G401.6 (cell line): ENCODE data around the gene LSM12.
"Not testable (repeated sequence)": the region's sequence is repeated elsewhere in the genome, so short reads cannot be mapped to it uniquely, and the experiment has no call there.

Source experiments
- FAIRE-seq: peaks from 2 replicates; lab custom pipeline; 2012; peaks lifted over from hg19 to GRCh38; lab: Jason Lieb, UNC

LSM12 gene

DNA sequence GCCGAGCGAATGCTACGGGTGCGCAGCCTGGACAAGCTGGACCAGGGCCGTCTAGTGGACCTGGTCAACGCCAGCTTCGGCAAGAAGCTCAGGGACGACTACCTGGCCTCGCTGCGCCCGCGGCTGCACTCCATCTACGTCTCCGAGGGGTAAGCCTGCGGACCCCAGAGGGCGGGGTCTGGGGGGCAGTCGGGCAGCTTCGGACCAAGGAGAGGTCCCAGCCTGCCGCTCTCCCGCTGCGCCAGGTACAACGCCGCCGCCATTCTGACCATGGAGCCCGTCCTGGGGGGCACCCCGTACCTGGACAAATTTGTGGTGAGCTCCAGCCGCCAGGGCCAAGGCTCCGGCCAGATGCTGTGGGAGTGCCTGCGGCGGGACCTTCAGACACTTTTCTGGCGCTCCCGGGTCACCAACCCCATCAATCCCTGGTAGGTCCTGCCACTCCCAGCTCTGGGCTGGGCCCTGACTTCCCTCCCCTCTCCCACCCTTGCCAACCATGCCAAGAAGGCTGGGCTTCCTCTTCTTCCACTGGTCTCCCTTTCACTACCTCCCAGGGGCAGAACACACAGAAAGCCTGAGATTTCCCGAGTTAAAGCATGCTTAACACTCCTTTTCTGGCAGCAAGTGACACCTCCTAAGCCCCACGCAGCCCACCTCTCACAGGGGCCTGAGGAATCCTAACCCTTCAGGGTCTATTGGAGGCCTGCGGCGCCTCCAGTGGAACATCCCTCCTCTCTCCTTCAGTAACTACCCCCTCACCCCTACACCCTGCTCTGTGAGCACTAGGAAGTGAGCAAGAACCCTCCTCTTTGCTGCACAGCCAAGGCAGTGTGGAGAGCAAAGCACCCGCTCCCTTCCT, 58.9 kb downstream of the LSM12 start:
- no peak for FAIRE-seq

DNA sequence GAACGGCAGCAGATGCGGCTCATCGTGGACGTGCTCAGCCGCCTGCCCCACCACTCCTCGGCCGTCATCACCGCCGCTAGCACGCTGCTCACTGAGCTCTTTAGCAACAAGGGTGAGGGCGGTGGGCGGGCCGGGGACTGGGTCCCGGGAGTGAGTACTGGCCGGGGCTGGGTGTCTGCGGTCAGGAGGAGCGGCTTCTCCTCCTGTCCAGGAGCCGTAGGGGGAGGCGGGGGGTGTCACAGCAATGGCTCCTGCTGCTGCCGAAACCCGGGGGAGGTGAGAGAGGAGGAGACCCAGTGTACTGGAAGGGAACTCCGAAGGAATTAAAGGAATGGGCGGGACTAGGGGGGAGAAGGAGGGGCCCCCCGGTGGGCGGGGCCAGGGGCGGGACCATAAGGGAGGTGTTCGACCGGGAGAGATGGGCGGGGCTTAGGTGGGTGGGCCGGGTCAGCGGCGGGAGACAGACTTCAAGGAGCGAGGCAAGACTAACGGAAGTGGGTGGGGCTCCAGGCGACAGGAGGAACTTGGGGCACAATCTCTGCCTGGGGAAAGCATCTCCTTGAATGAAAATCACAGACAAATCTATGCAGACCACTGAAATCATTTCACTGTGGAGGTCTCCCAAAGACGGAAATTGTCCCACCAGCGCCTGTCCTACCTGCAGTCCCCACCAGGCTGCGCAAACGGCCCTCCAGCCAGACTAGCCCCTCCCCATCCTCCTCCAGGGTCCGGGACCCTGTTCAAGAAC, 59.7 kb downstream of the LSM12 start:
- peak; percentile 93 for FAIRE-seq

DNA sequence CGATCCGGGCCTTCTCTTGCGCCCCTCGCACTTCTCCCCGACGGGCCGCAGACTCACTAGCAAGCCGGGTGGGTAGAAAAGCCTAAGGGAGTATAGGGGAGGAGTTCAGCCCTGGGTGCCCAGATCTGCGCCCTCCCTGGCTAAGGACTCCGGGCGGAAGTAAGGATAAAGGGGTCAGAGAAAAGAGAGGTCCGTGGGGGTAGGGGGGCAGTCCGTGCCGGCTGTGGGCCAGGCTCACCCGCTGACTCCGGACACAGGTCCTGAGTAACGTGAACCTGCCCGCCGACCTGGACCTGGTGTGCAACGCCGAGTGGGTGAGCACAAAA, 60.2 kb downstream of the LSM12 start:
- FAIRE-seq = no peak

DNA sequence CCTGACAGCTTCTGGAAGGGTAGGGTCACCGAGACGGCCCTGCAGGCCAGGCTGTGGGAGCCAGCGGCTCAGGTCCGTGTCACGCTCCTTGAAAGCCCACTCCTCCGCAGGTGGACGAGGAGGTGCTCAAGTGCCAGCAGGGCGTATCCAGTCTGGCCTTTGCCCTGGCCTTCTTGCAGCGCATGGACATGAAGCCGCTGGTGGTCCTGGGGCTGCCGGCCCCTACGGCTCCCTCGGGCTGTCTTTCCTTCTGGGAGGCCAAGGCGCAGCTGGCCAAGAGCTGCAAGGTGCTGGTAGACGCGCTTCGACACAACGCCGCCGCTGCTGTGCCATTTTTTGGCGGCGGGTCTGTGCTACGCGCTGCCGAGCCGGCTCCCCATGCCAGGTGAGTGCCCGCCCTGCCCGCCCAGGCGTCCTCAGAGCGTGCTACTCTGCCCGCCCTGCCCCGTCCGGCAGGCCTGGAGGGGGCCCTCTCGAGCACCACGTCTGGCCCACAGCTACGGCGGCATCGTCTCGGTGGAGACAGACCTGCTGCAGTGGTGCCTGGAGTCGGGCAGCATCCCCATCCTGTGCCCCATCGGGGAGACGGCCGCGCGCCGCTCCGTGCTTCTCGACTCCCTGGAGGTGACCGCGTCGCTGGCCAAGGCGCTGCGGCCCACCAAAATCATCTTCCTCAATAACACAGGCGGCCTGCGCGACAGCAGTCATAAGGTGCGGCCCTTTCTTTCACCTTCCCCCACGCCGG, 60.8 kb downstream of the LSM12 start:
- no peak for FAIRE-seq

DNA sequence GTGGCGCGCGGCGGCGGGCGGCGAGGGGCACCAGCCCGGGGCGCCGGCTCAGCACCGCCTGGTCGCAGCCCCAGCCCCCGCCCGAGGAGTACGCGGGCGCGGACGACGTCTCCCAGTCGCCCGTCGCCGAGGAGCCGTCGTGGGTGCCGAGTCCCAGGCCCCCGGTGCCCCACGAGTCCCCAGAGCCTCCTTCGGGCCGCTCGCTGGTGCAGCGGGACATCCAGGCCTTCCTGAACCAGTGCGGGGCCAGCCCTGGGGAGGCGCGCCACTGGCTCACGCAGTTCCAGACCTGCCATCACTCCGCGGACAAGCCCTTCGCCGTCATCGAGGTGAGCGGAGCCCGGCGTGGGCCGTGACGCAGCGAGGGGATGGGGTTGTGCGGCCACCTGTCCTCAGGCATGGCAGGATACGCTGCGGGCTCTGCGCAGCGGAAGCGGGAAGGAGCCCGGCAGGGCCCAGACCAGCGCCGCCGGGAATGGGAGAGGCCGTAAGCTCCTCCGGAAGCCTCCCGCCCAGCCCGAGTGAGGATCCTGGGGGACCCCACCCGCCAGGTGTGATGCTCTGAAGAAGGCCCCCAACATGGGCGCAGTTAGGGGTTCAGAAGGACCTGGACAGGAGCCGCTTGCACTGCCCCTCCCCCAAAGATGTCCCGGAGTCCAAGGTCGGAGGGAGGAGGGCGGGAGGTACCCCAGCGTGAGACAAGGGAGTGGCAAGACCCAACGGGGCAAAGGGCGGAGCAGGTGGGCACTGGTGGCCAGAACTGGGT, 61.5 kb downstream of the LSM12 start:
- FAIRE-seq = no peak

DNA sequence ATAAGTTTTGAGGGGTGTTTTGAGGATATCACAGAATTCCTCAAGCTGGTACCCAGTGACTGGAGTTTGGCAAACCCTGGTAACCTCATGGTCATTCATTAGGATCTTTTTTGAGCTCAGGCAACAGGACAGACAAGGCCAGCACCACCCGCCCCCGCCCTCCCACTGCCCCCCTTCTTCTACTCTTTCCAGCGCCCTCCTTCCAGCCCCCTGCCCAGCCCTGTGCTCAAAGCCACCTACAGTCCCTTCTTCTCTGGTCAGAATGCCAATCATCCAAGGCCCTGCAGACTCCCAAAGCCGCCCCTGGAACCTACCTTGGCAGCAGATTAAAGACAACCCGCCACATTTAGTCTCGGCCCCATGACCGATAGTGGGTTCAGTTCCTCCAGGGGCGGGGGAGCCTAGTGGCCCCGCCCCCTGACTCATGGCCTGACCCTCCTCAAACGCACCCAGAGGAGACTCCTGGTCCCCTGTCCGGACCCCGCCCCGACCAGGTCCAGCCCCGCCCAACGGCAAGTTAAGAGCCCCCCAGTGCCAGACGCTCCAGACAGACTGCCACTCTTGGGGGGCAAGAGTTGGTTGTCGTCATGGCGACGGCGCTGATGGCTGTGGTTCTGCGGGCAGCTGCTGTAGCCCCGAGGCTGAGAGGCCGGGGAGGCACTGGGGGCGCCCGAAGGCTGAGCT, 62.3 kb downstream of the LSM12 start, which contains the start of gene NAGS:
Gene NAGS (plus strand): TSS at position 546 of the 684 bp plus-strand sequence. CDS start 42 bp downstream, at position 588.
- FAIRE-seq = no peak

DNA sequence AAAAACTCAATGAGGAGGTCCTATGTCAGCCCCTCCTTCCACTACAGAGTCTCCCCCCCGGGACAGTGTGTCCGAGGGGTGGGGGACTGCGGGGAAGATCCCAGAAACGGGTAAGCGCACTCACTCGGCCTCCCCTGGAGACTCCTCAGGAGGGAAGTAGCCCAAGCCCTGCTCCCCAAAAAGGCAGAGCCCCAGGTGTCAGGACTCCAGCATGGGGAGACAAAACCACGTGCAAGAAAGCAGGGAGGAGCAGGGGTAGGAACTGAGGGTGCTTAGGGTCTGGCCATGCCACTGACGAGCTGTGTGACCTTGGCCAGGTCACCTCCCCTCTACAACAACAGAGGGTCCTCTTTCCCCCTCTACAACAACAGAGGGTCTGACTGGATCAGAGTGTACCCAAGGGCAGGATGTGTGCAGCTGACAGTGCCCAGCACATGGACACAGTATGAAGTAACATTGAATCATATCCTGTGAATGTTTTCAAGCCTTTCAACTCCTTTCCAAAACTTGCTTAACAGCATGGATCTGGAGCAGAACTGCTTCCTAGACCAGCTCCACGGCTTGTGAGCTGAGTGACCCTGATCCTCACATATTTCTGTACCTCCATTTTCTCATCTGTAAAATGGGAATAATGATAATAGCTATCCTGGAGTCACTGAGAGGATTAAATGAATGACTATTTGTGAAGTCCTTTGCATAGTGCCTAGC, 64.2 kb downstream of the LSM12 start:
- no peak for FAIRE-seq

DNA sequence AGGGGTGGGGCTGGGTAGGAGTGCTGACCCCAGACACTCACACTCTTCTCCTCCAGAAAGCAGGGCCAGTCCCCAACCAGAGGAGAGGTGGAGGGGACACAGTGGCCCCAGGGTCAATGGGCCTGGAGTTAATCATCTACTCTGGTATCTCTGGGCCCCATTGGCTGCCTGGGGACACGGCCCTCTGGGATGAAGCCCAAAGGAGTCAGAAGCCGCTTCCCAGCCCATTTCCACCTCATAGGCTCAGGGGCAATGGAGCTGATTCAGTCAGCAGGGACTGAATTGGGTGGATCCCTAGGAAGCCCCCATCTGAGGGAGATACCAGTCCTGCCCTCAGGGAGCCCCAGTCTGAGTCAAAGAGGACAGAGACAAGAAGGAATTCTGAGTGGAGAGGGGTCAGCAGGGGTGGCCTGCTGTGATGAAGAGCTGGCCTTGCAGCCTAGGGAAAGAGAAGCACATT, 65.0 kb downstream of the LSM12 start:
- no peak for FAIRE-seq

DNA sequence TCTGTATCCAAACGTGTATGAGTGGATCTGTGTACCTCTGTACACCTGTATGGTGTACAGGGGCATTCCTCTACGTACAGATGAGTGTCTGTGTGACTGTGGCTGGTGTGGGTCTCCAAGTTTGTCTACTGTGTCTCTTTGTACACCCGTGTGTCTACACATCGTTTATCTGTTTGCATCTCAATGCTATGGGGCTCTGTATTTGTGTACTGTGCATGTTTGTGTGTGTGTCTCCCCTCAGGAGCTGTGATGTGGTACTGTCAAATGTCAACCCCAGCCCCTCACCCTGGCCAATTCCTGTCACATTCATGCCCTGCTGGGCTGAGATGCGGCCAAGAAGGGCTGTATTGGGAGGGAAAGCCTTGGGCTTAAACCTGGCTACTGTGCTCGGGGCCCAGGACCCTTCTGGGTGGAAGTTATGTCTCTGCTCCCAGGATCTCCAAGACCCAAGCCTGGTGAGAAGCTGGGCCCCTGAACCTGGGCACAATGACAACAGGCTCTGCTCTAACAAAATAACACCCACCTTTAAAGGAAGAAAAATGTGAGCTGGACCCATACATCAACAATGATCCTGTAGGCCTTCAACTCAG, 65.5 kb downstream of the LSM12 start:
- no peak for FAIRE-seq

DNA sequence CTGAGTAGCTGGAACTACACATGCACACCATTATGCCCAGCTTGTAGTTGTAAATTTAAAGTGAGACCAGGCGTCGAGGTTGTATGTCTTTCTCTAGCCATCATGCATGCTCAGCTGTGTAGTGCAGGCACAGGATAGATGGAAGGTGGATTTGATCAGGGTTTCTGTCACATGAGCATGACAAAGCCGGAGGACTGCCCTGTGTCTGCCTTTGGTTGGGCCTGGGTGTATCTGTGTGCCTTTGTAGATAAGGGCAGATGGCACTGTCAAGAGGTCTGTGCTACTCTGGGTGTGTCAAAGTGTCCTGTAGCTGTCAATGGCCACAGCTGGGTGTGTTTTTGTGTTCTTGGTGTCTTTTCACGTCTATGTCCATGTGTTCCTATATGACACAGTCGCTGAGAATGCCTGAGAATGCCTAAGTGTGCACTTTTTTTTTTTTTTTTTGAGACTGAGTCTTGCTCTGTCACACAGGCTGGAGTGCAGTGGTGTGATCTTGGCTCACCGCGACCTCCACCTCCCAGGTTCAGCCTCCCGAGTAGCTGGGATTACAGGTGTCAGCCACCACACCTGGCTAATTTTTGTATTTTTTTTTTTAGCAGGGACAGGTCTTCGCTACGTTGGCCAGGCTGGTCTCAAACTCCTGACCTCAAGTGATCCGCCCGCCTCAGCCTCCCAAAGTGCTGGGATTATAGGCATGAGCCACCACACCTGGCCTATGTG, 66.2 kb downstream of the LSM12 start:
- FAIRE-seq = no peak

DNA sequence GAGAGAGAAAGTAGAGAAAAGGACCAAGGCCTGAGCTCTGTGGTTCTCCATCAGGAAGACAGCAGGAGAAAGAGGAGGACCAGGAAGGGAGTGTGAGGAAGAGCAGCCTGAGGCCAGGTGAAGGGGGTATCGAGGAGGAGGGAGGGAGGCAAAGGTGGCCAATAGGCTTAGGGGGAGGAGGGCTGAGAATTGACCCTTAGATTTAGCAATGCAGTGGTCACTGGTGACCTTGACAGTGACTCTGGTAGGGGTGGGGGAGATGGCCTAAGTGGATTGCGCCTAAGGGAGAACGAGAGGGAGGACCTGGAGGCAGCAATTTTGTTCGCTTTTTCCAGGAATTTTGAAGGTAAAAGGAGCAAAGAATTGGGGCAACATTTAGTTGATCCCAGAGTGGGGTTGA, 67.4 kb downstream of the LSM12 start:
- no peak for FAIRE-seq

DNA sequence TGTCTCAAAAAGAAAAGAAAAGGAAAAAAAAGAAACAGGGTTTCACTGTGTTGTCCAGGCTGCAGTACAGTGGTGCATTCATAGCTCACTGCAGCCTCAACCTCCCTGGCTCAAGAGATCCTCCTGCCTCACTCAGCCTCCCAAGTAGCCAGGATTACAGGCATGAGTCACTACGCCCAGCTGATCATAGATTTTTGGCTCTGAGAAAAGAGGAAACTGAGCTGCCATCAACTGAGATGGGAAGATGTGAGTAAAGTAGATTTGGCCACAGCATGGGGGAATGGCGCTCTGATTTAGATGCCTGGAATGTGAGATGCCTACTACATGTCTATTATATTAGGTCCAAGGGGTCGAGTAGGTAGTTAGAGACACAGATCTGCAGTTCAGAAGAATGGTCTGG, 67.9 kb downstream of the LSM12 start:
- FAIRE-seq = no peak

DNA sequence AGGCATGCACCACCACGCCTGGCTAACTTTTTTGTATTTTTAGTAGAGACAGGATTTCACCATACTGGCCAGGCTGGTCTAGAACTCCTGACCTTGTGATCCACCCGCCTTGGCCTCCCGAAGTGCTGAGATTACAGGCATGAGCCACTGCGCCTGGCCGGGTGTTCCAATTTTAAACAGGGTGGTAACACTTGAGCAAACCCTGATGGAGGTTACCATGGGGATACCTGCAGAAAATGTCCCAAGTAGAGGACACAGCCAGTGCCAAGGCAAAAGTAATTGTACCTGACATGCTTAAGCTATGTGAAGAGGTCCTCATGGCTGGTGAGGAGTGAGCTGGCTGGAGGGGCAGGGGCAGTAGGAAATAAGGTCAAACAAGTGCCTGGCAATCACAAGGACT, 69.3 kb downstream of the LSM12 start:
- FAIRE-seq = not testable (repeated sequence)

DNA sequence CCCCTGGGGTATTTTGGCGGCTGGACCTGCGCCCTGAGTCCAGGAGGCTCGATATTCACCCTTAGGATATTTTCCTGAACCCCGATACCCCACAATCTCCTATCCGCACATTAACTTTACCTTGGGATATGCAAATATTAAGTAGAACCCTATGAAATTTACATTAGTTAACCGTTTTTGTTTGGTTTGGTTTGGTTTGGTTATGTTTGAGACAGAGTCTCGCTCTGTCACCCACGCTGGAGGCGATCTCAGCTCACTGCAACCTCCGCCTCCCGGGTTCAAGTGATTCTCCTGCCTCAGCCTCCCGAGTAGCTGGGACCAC, 71.4 kb downstream of the LSM12 start:
- FAIRE-seq = no peak

DNA sequence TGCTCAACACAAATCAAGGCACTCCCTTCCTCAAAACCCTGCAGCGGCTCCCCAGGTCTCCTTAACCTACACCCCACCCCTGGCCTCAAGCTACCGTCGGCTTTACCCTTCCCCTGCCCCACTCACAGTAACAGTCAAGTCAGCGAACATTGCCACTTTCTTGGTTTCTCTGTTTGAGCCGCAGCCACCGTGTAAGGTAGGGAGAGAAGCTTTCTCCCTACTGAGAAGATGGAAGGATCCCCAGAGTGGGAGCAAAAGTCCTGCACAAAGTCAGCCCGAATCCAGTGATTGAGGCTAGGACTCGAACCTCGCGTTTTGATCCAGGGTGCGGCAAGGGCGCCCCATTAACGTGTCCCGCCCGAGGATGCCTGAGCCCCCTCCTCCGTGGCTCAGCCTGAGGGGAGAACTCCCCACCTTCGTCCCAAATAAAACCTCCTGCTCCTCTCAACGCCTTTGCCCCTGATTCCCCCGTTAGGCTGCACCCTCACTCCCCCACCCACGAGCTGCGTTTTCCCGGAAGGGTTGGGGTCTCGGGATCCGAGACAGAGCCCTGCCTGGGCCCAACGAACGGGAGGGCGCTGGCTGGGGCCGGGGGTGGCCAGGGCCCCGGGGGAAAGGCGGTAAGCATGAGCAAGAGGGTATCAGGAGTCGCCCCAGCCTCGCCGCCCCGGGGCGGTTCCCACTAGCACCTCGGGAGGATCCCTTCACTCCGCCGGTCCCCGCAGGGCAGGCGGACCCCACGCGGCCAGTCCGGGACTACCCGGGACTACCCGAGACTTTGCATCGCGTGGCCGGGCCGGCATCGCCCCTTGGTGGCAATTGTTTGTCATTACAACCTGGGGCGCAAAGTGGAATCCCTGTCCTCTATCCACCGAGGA, 72.0 kb downstream of the LSM12 start:
- no peak for FAIRE-seq

DNA sequence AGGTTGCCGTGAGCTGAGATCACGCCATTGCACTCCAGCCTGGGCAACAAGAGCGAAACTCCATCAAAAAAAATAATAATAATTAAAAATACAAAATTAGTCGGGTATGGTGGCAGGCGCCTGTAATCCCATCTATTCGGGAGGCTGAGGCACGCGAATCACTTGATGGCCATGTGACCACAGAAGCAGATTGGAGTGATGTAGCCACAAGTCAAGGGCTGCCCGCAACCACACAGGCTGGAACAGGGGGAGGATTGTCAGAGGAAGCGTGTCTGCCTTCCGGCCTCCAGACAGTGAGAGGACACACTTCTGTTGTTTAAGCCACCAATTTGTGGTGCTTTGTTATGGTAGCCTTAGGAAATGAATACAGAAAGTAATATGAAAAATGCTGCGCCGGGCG, 73.8 kb downstream of the LSM12 start:
- no peak for FAIRE-seq

DNA sequence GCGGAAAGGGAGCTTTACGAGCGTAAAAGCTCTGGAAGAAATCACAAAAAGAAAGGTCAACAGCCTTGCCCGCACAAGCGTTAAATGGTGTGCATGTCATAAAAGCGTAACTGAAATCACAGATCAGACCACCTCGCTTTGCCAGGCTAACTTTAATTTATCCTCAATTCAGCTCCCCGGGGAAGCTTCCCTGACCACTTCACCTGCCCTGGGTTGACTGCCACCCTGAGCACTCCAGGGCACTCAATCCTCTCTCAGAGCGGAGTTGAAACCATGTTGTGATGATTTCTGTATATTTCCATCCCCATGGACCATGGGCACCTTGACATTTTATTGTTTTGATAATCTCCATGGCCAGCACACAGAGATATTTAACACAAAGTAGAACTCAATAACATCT, 78.2 kb downstream of the LSM12 start:
- no peak for FAIRE-seq

DNA sequence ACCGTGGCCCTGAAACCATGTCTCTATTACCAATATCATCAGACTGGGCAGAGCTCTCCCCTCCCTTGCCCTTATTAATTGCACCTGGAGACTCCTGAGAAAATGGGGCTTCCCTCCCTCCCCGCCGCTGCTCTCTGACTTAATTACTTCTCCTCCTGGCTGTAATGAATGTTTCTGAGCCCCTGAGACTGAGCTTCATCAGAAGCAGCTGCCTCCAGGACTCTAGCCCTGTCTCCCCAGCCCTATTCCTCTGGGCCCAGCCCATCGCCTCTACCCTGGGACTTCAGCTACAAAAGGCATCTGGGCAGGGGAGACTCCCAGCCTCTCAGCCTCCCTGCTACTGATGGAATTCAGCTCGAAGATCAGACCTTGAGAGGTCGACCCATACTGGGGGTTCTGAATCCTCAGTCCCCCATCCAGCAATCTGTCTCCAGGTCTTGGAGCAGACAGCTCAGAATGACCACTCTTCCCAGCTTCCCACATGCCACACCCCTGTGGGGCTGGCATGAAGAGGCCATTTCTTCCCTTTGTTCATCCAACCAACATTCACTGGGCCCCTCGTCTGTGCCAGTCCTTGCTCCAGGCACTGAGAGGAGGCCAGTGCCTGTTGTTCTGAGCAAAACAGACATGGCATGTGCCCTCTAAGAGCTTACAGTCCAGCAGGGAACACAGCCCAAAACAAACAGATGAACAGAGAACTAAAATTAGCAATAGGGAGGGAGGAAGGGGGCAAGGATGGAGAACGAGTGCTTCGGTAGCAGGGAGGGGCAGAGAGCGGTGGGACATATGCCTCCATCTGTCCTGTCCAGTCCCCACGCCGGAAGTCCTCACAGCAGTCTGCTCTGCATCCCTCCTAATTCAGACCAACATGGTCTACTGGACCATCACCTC, 79.1 kb downstream of the LSM12 start:
- no peak for FAIRE-seq
